D721Med (cell line): Measurements from ENCODE around the gene INSR.
"Not testable (repeated sequence)": the region's sequence is repeated elsewhere in the genome, so short reads cannot be mapped to it uniquely, and the experiment has no call there.

ENCODE experiments used
- DNase-seq: peaks from one replicate; pipeline ENCODE4 v3.0.0; 2011; ENCODE audit warnings: low spot score; ENCODE audit not compliant: insufficient read length
- FAIRE-seq: peaks from 2 replicates; lab custom pipeline; 2011; peaks lifted over from hg19 to GRCh38; lab: Jason Lieb, UNC
- TF ChIP-seq, protein P1 (sequence below): IDR thresholded peaks from 2 replicates; pipeline ENCODE4 v1.5.1; 2012; ENCODE audit warnings: mild to moderate bottlenecking, control low read depth; ENCODE audit not compliant: insufficient read depth; ENCODE audit errors: missing control alignments

INSR gene

DNA sequence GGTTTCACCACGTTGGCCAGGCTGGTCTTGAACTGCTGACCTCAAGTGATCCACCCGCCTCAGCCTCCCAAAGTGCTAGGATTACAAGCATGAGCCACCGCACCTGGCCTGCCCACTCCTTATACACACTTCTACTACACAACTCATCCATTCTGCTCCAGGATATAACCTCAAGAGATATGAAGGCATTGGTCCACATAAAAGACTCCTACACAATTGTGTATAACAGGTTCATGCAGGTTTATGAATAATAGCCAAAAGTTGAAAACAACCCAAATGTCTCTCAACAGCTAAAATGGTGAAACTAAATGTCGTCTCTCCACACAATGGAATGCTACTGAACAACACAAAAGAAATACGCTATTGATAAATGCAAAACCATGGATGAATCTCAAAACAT lies 58.1 kb downstream of the INSR start:
- DNase-seq (no peak), FAIRE-seq (no peak)
- TF ChIP-seq, protein P1, sequence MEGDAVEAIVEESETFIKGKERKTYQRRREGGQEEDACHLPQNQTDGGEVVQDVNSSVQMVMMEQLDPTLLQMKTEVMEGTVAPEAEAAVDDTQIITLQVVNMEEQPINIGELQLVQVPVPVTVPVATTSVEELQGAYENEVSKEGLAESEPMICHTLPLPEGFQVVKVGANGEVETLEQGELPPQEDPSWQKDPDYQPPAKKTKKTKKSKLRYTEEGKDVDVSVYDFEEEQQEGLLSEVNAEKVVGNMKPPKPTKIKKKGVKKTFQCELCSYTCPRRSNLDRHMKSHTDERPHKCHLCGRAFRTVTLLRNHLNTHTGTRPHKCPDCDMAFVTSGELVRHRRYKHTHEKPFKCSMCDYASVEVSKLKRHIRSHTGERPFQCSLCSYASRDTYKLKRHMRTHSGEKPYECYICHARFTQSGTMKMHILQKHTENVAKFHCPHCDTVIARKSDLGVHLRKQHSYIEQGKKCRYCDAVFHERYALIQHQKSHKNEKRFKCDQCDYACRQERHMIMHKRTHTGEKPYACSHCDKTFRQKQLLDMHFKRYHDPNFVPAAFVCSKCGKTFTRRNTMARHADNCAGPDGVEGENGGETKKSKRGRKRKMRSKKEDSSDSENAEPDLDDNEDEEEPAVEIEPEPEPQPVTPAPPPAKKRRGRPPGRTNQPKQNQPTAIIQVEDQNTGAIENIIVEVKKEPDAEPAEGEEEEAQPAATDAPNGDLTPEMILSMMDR = no peak

DNA sequence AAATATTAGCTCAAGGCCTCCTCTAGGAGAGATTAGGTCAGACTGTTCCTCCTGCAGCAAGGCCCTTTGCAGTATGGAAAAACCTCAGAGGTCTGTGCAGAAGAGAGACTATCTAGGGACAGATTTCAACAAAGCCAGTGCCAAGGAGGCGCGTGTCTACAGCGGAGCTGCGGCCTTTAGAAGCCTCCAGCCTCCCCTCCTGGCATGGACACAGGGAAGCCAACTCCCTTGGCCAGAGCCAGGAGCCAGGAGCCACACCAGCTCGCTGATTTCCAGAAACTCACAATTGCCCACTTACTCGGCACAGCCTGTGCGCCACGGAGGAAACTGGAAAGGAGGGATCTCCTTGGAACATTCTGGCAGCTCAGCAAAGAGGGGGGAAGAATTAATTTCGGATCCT lies 63.4 kb downstream of the INSR start:
- DNase-seq (no peak), FAIRE-seq (no peak)
- TF ChIP-seq, protein P1 = no peak

DNA sequence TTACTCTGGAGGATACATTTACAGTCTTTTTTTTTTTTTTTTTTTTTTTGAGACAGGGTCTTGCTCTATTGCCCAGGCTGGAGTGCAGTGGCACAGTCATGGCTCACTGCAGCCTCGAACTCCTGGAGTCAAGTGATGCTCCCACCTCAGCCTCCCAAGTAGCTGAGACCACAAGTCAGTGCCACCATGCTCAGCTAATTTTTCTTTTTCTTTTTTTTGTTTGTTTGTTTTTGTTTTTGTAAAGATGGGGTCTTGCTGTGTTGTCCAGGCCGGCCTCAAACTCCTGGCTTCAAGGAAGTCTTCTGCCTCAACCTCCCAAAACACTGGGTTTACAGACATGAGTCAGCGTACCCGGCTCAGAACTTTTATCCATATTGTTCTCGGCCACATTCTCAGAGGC lies 64.5 kb downstream of the INSR start:
- DNase-seq = no peak
- FAIRE-seq = no peak
- TF ChIP-seq, protein P1 = no peak

DNA sequence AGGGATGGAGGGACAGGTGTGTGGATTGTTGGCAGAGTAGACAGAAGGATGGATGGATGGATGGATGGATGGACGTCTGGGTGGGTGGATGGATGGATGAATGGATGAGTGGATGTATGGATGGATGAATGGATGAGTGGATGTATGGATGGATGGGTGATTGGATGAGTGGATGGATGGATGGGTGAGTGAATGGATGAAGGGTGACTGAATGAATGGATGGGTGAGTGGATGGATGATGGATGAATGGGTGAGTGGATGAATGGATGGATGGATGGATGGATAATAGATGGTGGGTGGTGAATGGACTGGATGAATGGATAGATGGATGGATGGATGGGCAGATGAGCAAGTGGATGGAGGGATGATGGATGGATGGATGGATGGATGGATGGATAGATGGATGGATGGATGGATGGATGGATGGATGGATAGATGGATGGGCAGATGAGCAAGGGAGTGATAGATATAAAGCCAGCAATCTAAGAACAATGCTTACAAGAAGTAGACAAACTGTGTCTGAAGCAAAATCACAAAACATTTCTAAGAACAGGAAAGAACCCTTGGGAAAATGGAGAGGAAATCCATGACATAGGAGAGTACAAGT lies 65.2 kb downstream of the INSR start:
- no peak for DNase-seq
- TF ChIP-seq, protein P1 = no peak
- no peak for FAIRE-seq

DNA sequence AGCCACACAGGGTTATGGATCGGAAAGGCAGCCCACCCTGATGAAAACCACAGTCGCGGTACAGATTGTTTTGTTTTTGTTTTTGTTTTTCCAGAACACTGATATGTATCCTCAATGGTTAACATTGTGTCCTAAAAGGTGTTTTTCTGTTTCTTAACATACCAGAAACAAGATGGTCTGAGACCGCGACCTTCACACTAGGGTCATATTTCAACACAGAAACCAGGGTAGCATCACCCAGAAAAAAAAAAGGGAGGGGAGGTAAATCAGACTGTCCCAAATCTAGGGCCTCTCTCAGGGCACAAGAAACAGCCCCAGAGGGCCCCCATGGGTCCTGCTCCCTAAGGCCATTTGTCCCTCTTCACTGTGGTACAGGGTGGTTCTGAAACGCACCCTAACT lies 66.5 kb downstream of the INSR start:
- FAIRE-seq (no peak), DNase-seq (no peak)
- TF ChIP-seq, protein P1 = no peak

- not testable (repeated sequence) for FAIRE-seq, DNase-seq
Observed at GRCh38 chr19:7227149-7227548, 67.1 kb downstream of the INSR start.

DNA sequence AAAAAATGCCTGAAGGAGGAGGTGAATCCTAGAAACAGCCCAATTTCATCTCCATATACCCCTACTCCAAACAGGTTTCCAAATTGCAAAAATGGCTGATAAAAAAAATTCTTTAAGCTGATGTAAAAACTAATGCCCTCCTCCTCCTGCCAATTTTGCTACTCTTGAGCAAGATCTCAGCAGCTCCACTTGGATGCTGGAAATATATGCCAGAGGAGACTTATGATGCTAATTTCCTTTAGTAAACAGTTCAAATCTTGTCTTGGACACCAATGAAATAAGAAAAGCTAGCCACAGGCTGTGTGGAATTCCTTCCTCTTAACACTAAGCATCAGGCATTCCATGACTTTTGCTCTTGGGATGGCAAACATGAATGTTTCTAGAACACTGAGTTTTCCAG lies 67.5 kb downstream of the INSR start:
- FAIRE-seq = no peak
- TF ChIP-seq, protein P1 = no peak
- DNase-seq = no peak

DNA sequence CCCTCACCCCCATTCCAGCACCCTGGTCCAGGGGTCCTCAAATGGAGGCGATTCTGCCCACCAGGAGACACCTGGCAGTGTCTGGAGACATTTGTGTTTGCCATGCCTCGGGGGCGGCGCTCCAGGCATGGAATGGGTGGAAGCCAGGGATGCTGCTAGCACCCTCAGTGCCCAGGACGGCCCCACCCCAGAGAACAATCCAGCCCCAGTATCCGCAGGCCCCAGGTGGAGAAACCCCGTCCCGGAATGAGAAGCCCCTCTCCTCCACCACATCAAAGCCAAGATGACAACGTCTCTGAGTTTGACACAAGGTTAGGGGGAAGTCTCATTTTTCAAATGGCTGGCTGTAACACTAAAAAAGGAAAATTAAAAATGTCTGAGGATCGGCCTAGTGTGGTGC lies 68.5 kb downstream of the INSR start:
- FAIRE-seq (no peak), DNase-seq (no peak)
- TF ChIP-seq, protein P1 = no peak
